ENCODE data around the gene NAALADL2. TPM values are rescaled to one million over a fixed set of nuclear protein-coding genes. Genes with fewer than 3 reads are reported as not detected.

The NAALADL2 gene
- total RNA-seq, 2 experiments from 2014 or later = 0.30 to 1.2 TPM

DNA sequence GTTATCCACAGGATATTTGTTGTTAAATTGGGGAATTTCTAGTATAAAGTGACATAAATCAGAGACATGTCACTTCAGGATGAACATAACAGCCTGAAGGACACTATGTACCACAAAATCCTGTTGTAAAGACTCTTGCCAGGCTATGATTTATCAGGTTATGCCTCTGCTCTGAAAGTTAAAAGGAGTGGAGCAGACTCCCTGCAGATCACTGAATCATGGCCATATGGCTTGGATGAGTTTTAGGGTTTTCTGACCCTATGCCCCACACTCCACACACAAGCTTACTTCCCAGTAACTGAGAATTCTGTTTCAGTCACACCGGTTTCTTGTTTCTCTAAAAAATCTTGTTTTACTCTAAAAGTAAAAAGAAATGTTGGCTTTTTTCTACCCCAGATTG lies 869.4 kb downstream of the NAALADL2 start:
- ATAC-seq (ENCODE audit: poor library complexity) = no peak
- POLR2A ChIA-PET = no interaction called here
- no peaks in the 10 kb centered on the region for H3K36me3 Mint-ChIP-seq (ENCODE audit: low read depth)
- intact Hi-C loops (cut with DNase I, micrococcal nuclease) = no loop called here
- H3K9me3 Mint-ChIP-seq = peaks cover 3% of the 10 kb centered on the region
- no peaks in the 10 kb centered on the region for H3K27me3 Mint-ChIP-seq
- no peak overlapping the region for H3K4me3 Mint-ChIP-seq
- no peaks in the 10 kb centered on the region for H3K27me3 ChIP-seq (ENCODE audit: control insufficient read depth in 1 of 2, insufficient read depth in 2 of 2, low read length in 2 of 2)
- no peaks in the 10 kb centered on the region for H3K4me1 ChIP-seq (ENCODE audit: insufficient read depth, low read length)
- H3K27ac Mint-ChIP-seq = no peak overlapping the region
- no peaks in the 10 kb centered on the region for H3K9me3 ChIP-seq (ENCODE audit: control insufficient read depth in 1 of 2, insufficient read depth in 1 of 2, low read length in 2 of 2)
- CTCF ChIA-PET = no interaction called here
- no peaks in the 10 kb centered on the region for H3K36me3 ChIP-seq (ENCODE audit: insufficient read depth, low read length)
- H3K27ac ChIP-seq (ENCODE audit: low read depth in 1 of 2, low read length in 2 of 2) = no peak overlapping the region
- DNase-seq = no peak
- no peaks in the 10 kb centered on the region for H3K4me1 Mint-ChIP-seq (ENCODE audit: low read depth)
- TF ChIP-seq, protein P1, sequence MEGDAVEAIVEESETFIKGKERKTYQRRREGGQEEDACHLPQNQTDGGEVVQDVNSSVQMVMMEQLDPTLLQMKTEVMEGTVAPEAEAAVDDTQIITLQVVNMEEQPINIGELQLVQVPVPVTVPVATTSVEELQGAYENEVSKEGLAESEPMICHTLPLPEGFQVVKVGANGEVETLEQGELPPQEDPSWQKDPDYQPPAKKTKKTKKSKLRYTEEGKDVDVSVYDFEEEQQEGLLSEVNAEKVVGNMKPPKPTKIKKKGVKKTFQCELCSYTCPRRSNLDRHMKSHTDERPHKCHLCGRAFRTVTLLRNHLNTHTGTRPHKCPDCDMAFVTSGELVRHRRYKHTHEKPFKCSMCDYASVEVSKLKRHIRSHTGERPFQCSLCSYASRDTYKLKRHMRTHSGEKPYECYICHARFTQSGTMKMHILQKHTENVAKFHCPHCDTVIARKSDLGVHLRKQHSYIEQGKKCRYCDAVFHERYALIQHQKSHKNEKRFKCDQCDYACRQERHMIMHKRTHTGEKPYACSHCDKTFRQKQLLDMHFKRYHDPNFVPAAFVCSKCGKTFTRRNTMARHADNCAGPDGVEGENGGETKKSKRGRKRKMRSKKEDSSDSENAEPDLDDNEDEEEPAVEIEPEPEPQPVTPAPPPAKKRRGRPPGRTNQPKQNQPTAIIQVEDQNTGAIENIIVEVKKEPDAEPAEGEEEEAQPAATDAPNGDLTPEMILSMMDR (IDR thresholded peaks at IDR 0.05) = no peak
- no peak overlapping the region for H3K4me3 ChIP-seq (ENCODE audit: low read length)

DNA sequence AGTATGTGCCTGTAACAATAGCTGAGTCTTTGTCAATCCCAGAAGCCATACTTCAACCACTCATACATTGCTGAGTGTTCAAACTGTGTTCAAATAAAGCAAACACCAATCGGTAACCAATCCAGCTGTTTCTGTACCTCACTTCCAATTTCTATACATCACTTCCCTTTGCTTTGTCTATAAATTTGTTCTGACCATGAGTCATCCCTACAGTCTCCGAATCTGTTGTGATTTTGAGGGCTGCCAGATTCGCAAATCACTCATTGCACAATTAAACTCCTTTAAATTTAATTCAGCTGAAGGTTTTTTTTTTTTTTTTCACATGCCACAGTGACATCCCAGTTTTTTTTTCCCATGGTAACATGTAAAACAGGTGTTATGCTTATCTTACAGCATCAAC lies 870.3 kb downstream of the NAALADL2 start:
- Mint-ChIP-seq H3K27me3 (no peaks in the 10 kb centered on the region), H3K4me3 (no peak overlapping the region), H3K4me1 (ENCODE audit: low read depth) (no peaks in the 10 kb centered on the region), H3K9me3 (peaks cover 3% of the 10 kb centered on the region), H3K36me3 (ENCODE audit: low read depth) (no peaks in the 10 kb centered on the region), H3K27ac (no peak overlapping the region)
- H3K9me3 ChIP-seq (ENCODE audit: control insufficient read depth in 1 of 2, insufficient read depth in 1 of 2, low read length in 2 of 2) = peaks cover 0 to 8% of the 10 kb centered on the region in 2 experiments
- no peaks in the 10 kb centered on the region for H3K27me3 ChIP-seq (ENCODE audit: control insufficient read depth in 1 of 2, insufficient read depth in 2 of 2, low read length in 2 of 2)
- no peaks in the 10 kb centered on the region for H3K36me3 ChIP-seq (ENCODE audit: insufficient read depth, low read length)
- POLR2A ChIA-PET = no interaction called here
- intact Hi-C loops (cut with DNase I, micrococcal nuclease) = no loop called here
- DNase-seq = no peak
- no peak overlapping the region for H3K27ac ChIP-seq (ENCODE audit: low read depth in 1 of 2, low read length in 2 of 2)
- CTCF ChIA-PET = interaction anchor here (0.7 kb wide), 1 partner anchor 971 kb away, joined by 3 read pairs; no protein-coding TSS in a partner anchor
- TF ChIP-seq, protein P1 (IDR thresholded peaks at IDR 0.05) = no peak
- ATAC-seq (ENCODE audit: poor library complexity) = no peak
- H3K4me1 ChIP-seq (ENCODE audit: insufficient read depth, low read length) = no peaks in the 10 kb centered on the region
- H3K4me3 ChIP-seq (ENCODE audit: low read length) = no peak overlapping the region

- no peak for ATAC-seq (ENCODE audit: poor library complexity)
- H3K4me1 Mint-ChIP-seq (ENCODE audit: low read depth) = no peaks in the 10 kb centered on the region
- POLR2A ChIA-PET = no interaction called here
Observed at GRCh38 chr3:175731543-175731942, 872.4 kb downstream of the NAALADL2 start.

More at GRCh38 chr3:175731543-175731942, 872.4 kb downstream of the NAALADL2 start:
- Mint-ChIP-seq H3K9me3 (peaks cover 7% of the 10 kb centered on the region), H3K27ac (no peak overlapping the region), H3K27me3 (no peaks in the 10 kb centered on the region), H3K4me3 (no peak overlapping the region), H3K36me3 (ENCODE audit: low read depth) (no peaks in the 10 kb centered on the region)
- CTCF ChIA-PET = no interaction called here
- no peak overlapping the region for H3K4me3 ChIP-seq (ENCODE audit: low read length)
- DNase-seq = no peak
- no peaks in the 10 kb centered on the region for H3K4me1 ChIP-seq (ENCODE audit: insufficient read depth, low read length)
- no peaks in the 10 kb centered on the region for H3K27me3 ChIP-seq (ENCODE audit: control insufficient read depth in 1 of 2, insufficient read depth in 2 of 2, low read length in 2 of 2)
- peaks cover 0 to 11% of the 10 kb centered on the region in 2 experiments for H3K9me3 ChIP-seq (ENCODE audit: control insufficient read depth in 1 of 2, insufficient read depth in 1 of 2, low read length in 2 of 2)
- TF ChIP-seq, protein P1 (IDR thresholded peaks at IDR 0.05) = no peak
- intact Hi-C loops (cut with DNase I, micrococcal nuclease) = no loop called here
- no peak overlapping the region for H3K27ac ChIP-seq (ENCODE audit: low read depth in 1 of 2, low read length in 2 of 2)
- H3K36me3 ChIP-seq (ENCODE audit: insufficient read depth, low read length) = no peaks in the 10 kb centered on the region

Measured in CD4-positive, alpha-beta T cell (primary cell).